ENCODE data around the gene GALNT2. TPM values are rescaled to one million over a fixed set of nuclear protein-coding genes. Genes with fewer than 3 reads are reported as not detected.

The GALNT2 gene
- total and polyA plus RNA-seq, 10 of the 15 experiments (the other 5 are each of a cell fraction or from before 2014, with no cell fraction given), result 0.52 to 27.7 (median 16.3) TPM

DNA sequence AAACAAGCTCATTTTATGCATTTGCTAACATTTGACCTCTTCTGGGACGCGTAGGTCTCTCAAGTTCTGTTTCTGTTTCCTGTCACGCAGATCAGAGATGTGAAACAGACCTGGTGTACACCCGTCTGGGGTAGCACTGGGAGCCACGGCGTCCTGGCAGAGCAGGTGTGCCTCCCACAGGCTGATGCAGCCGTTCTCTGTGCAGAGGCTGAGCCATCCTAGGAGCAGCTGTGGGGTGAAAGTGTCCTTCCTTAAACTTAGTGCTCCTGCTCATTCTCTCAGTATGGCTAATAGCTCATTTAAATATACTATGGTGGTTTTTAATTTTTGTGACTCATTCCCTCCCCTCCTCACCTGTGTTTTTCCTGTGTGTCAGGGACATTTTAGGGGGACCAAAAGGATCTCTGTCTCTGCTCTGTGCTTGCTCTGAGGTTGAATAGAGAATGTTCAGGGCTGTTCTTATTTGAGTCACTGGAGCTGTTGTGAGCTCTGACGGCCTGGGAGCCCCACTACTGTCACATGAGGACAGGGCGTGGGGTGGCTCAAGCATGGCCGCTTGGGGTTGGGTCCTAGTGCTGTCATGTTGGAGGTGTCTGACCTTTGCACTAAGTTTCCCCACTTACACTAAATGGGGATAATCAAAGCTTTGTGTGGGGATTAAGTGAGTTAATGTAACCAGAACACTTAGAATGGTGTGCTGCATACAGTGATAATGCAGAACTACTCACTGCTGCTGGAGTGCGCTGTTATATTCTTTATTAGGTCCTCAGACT lies 43.0 kb downstream of the GALNT2 start (continued):
- TF ChIP-seq, protein P1, sequence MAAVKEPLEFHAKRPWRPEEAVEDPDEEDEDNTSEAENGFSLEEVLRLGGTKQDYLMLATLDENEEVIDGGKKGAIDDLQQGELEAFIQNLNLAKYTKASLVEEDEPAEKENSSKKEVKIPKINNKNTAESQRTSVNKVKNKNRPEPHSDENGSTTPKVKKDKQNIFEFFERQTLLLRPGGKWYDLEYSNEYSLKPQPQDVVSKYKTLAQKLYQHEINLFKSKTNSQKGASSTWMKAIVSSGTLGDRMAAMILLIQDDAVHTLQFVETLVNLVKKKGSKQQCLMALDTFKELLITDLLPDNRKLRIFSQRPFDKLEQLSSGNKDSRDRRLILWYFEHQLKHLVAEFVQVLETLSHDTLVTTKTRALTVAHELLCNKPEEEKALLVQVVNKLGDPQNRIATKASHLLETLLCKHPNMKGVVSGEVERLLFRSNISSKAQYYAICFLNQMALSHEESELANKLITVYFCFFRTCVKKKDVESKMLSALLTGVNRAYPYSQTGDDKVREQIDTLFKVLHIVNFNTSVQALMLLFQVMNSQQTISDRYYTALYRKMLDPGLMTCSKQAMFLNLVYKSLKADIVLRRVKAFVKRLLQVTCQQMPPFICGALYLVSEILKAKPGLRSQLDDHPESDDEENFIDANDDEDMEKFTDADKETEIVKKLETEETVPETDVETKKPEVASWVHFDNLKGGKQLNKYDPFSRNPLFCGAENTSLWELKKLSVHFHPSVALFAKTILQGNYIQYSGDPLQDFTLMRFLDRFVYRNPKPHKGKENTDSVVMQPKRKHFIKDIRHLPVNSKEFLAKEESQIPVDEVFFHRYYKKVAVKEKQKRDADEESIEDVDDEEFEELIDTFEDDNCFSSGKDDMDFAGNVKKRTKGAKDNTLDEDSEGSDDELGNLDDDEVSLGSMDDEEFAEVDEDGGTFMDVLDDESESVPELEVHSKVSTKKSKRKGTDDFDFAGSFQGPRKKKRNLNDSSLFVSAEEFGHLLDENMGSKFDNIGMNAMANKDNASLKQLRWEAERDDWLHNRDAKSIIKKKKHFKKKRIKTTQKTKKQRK (IDR thresholded peaks at IDR 0.05; ENCODE audit: low read depth, low read length), result no peak
- TF ChIP-seq ZNF217 (IDR thresholded peaks at IDR 0.05) (peak; percentile 95), MEF2B (IDR thresholded peaks at IDR 0.05; ENCODE audit: partially characterized antibody, poor library complexity, severe bottlenecking) (peak; percentile 73)
- TF ChIP-seq, protein P2, sequence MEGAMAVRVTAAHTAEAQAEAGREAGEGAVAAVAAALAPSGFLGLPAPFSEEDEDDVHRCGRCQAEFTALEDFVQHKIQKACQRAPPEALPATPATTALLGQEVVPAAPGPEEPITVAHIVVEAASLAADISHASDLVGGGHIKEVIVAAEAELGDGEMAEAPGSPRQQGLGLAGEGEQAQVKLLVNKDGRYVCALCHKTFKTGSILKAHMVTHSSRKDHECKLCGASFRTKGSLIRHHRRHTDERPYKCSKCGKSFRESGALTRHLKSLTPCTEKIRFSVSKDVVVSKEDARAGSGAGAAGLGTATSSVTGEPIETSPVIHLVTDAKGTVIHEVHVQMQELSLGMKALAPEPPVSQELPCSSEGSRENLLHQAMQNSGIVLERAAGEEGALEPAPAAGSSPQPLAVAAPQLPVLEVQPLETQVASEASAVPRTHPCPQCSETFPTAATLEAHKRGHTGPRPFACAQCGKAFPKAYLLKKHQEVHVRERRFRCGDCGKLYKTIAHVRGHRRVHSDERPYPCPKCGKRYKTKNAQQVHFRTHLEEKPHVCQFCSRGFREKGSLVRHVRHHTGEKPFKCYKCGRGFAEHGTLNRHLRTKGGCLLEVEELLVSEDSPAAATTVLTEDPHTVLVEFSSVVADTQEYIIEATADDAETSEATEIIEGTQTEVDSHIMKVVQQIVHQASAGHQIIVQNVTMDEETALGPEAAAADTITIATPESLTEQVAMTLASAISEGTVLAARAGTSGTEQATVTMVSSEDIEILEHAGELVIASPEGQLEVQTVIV (IDR thresholded peaks at IDR 0.05; ENCODE audit: borderline replicate concordance, partially characterized antibody), result no peak
